K562 (cell line): ENCODE data around the gene LENG9. TPM values are rescaled to one million over a fixed set of nuclear protein-coding genes. Genes with fewer than 3 reads are reported as not detected.

ENCODE experiments used
- ATAC-seq: fragments of 200-7000 bp; cut with Tn5 transposase; 3 replicates; pipeline ENCODE4 v1.9.1; 2020; ENCODE audit warnings: moderate library complexity
- BruUV-seq: library from RNA; stranded (reverse); fragments of 400-500 nt; replicated peaks from 2 replicates; lab custom pipeline; 2021; lab: Mats Ljungman, UMichigan
- CTCF ChIA-PET: fragments of 300-600 bp; formaldehyde crosslinking; extraction: SDS; loops from one replicate; lab custom pipeline; 2021; ENCODE audit warnings: low intra/inter-chr PET ratio; lab: Yijun Ruan, JAX
- POLR2A ChIA-PET: fragments of 300-600, 350-650 bp; sonication (Branson Sonifier 250); formaldehyde crosslinking; extraction: SDS; loops from one replicate; lab custom pipeline; 2021; ENCODE audit warnings: antibody characterized with exemption, inconsistent platforms; lab: Yijun Ruan, JAX
- DNase-seq, 4 experiments: peaks; one replicate each; pipeline versions ENCODE4 v3.0.0 to v3.0.0-alpha.2; 2011 to 2018; ENCODE audit warnings: low spot score in 3 of 4, mixed read lengths in 3 of 4; ENCODE audit errors: extremely low read depth in 1 of 4
- FAIRE-seq: peaks from 2 replicates; lab custom pipeline; 2011; peaks lifted over from hg19 to GRCh38; lab: Jason Lieb, UNC
- H2AFZ ChIP-seq: 2 replicates; pipeline ENCODE4 v1.6.0; 2011; ENCODE audit warnings: low read depth, low read length, control low read depth, inconsistent platforms
- H3K27ac ChIP-seq: fragments of 200-600 bp; 3 replicates; pipeline ENCODE4 v1.8.0; 2011; ENCODE audit warnings: low read depth, mild to moderate bottlenecking, control low read depth, inconsistent platforms, low read length, moderate library complexity, mixed read lengths; ENCODE audit errors: extremely low read depth
- H3K27me3 ChIP-seq, 2 experiments: fragments of 300-600 bp in 1 of 2; 2 replicates in 1 of 2; 3 replicates in 1 of 2; pipeline versions ENCODE4 v1.6.0 to v1.8.0; 2011; ENCODE audit warnings: inconsistent platforms in 2 of 2, low read length in 2 of 2, mild to moderate bottlenecking in 1 of 2, mixed read lengths in 1 of 2, moderate library complexity in 1 of 2; ENCODE audit not compliant: control insufficient read depth in 2 of 2, insufficient read depth in 2 of 2
- H3K36me3 ChIP-seq: fragments of 300-600 bp; 3 replicates; pipeline ENCODE4 v1.8.0; 2011; ENCODE audit warnings: mild to moderate bottlenecking, low read length, inconsistent platforms; ENCODE audit not compliant: control insufficient read depth, insufficient read depth
- H3K4me1 ChIP-seq, 2 experiments: fragments of 200-600 bp in 1 of 2; replicated peaks in 1 of 2; 2 replicates in 1 of 2; 3 replicates in 1 of 2; pipeline versions ENCODE4 v1.5.1 to v1.8.0; 2011; ENCODE audit warnings: inconsistent platforms in 2 of 2, low read length in 2 of 2, mild to moderate bottlenecking in 1 of 2, mixed read lengths in 1 of 2, moderate library complexity in 1 of 2; ENCODE audit not compliant: control insufficient read depth in 2 of 2, insufficient read depth in 2 of 2
- H3K4me2 ChIP-seq: 2 replicates; pipeline ENCODE4 v1.6.1; 2011; ENCODE audit warnings: low read length, control low read depth, inconsistent platforms, mixed read lengths; ENCODE audit not compliant: insufficient read depth
- H3K4me3 ChIP-seq: fragments of 200-600 bp; sonication (generic), shearing (Covaris generic); 2 replicates; pipeline ENCODE4 v1.5.1; 2016; ENCODE audit warnings: control low read depth, inconsistent platforms
- H3K79me2 ChIP-seq: fragments of 200-600 bp; 3 replicates; pipeline ENCODE4 v1.8.0; 2011; ENCODE audit warnings: low read length, inconsistent platforms; ENCODE audit not compliant: control insufficient read depth, insufficient read depth
- H3K9ac ChIP-seq, 2 experiments: 2 replicates each; pipeline versions ENCODE4 v1.6.0 to v1.6.1; 2011; ENCODE audit warnings: low read depth in 2 of 2, low read length in 2 of 2, control low read depth in 1 of 2, inconsistent platforms in 1 of 2, mild to moderate bottlenecking in 1 of 2, mixed read lengths in 1 of 2; ENCODE audit not compliant: insufficient read depth in 1 of 2
- H3K9me1 ChIP-seq: one replicate; pipeline ENCODE4 v1.6.0; 2011; ENCODE audit warnings: inconsistent platforms, mild to moderate bottlenecking, low read length, moderate library complexity; ENCODE audit not compliant: control insufficient read depth, insufficient read depth
- H3K9me3 ChIP-seq: replicated peaks from 2 replicates; pipeline ENCODE4 v1.5.1; 2011; ENCODE audit warnings: low read depth, low read length, inconsistent platforms; ENCODE audit not compliant: control insufficient read depth, insufficient read depth
- H4K20me1 ChIP-seq: replicated peaks from 2 replicates; pipeline ENCODE4 v1.6.1; 2011; ENCODE audit warnings: low read length, inconsistent platforms, mixed read lengths; ENCODE audit not compliant: control insufficient read depth, insufficient read depth
- EGR1 ChIP-seq: fragments of 450-650 bp; conservative IDR thresholded peaks from 2 replicates; pipeline ENCODE4 v1.6.1; 2017; ENCODE audit warnings: mild to moderate bottlenecking
- ESRRA ChIP-seq: fragments of 450-650 bp; IDR thresholded peaks from 2 replicates; pipeline ENCODE4 v1.6.1; 2014; ENCODE audit warnings: low read depth, mild to moderate bottlenecking, moderate library complexity, borderline replicate concordance
- FOXM1 ChIP-seq, 2 experiments: fragments of 450-650 bp in 1 of 2; sonication (generic) in 1 of 2; formaldehyde crosslinking in 1 of 2; IDR thresholded peaks; 2 replicates each; pipeline versions ENCODE4 v1.6.1 to v1.9.0; 2017 to 2022; ENCODE audit warnings: low read depth in 2 of 2, mild to moderate bottlenecking in 2 of 2, missing genetic modification reagents in 1 of 2, moderate library complexity in 1 of 2
- KDM1A ChIP-seq, 2 experiments: fragments of 450-650 bp; IDR thresholded peaks; 2 replicates each; pipeline ENCODE4 v1.6.1; 2016; ENCODE audit warnings: mild to moderate bottlenecking in 2 of 2
- MAZ ChIP-seq, 2 experiments: fragments of 450-650 bp in 1 of 2; sonication (generic) in 1 of 2; formaldehyde crosslinking; IDR thresholded peaks in 1 of 2; conservative IDR thresholded peaks in 1 of 2; 2 replicates each; pipeline versions ENCODE4 v1.4.0 to v1.5.0; 2020; ENCODE audit warnings: mild to moderate bottlenecking in 1 of 2, missing genetic modification reagents in 1 of 2
- MBD2 ChIP-seq: sonication (generic); IDR thresholded peaks from 2 replicates; pipeline ENCODE4 v1.6.1; 2016; ENCODE audit warnings: low read depth, borderline replicate concordance
- PHF8 ChIP-seq: fragments of 200-600 bp; sonication (generic); IDR thresholded peaks from 2 replicates; pipeline ENCODE4 v1.6.1; 2012; ENCODE audit warnings: mixed run types, mild to moderate bottlenecking, inconsistent platforms, low read length, moderate library complexity, borderline replicate concordance
- POLR2G ChIP-seq: fragments of 200-400 bp; formaldehyde crosslinking; IDR thresholded peaks from 2 replicates; pipeline ENCODE4 v1.6.1; 2017; ENCODE audit warnings: low read depth, mild to moderate bottlenecking, antibody characterized with exemption, low read length, moderate library complexity
- TRIM25 ChIP-seq: fragments of 450-650 bp; IDR thresholded peaks from 2 replicates; pipeline ENCODE4 v1.7.0; 2016; ENCODE audit warnings: borderline replicate concordance
- ZNF174 ChIP-seq: fragments of 250-450 bp; sonication (Bioruptor Pico); IDR thresholded peaks from 2 replicates; pipeline ENCODE4 v1.4.0; 2020; ENCODE audit warnings: mild to moderate bottlenecking
- ZNF780A ChIP-seq: fragments of 250-450 bp; sonication (Bioruptor Pico); IDR thresholded peaks from 2 replicates; pipeline ENCODE4 v1.5.0; 2021; ENCODE audit warnings: mild to moderate bottlenecking
- WGBS: fragments of 100-300 bp; shearing (Covaris generic); methylation state at CpG from one replicate; pipeline ENCODE4 v1.1.6; 2016; ENCODE audit warnings: low coverage, mixed read lengths; ENCODE audit not compliant: insufficient coverage; ENCODE audit errors: missing lambda C conversion rate; 5-methylcytosine and 5-hydroxymethylcytosine counted together
- in situ Hi-C: fragments of 300-500 bp; cut with MboI; formaldehyde crosslinking; loops from 4 replicates; pipeline ENCODE4 v1.15.0; 2018; ENCODE audit warnings: inconsistent platforms, mixed read lengths
- intact Hi-C: fragments of 100-400 bp; cut with micrococcal nuclease; formaldehyde crosslinking; loops from 2 replicates; pipeline ENCODE4 v1.14.2; 2022
- polyA plus RNA-seq, 8 experiments: library from polyadenylated mRNA; depleted of rRNA in 4 of 8; stranded (reverse) in 5 of 8; unstranded in 3 of 8; fragments of >200 nt; fragmentation: Nextera tagmentation in 2 of 8; fragmentation: Illumina TruSeq in 1 of 8; extraction: Ambion mirVana in 2 of 8; extraction: Trizol in 1 of 8; gene quantifications; 2 replicates each; pipeline versions ENCODE4 v1.2.1 to v1.2.3, GENCODE V29; 2011 to 2014; ENCODE audit warnings: inconsistent platforms in 1 of 8, missing spikeins in 1 of 8
- total RNA-seq, 7 experiments: library from RNA; depleted of rRNA in 6 of 7; stranded (reverse); fragments of >200 nt in 6 of 7; fragmentation: Illumina TruSeq in 2 of 7; extraction: Trizol in 2 of 7; gene quantifications; 2 replicates each; pipeline versions ENCODE4 v1.2.1 to v1.2.3, GENCODE V29; 2011 to 2021; ENCODE audit warnings: low replicate concordance in 1 of 7
- TF ChIP-seq, protein P1 (sequence below): fragments of 200-800 bp; sonication (Bioruptor generic); IDR thresholded peaks from 2 replicates; pipeline ENCODE4 v1.6.1; 2017; ENCODE audit warnings: missing genetic modification characterization, missing compliant biosample characterization
- TF ChIP-seq, protein P2 (sequence below): fragments of 450-650 bp; IDR thresholded peaks from 2 replicates; pipeline ENCODE4 v1.7.1; 2018; ENCODE audit warnings: mild to moderate bottlenecking, low read depth; ENCODE audit not compliant: partially characterized antibody

LENG9 gene
- total and polyA plus RNA-seq, 9 of the 15 experiments (the other 6 are each of a cell fraction or from before 2014, with no cell fraction given): 0.06 to 0.64 (median 0.33) TPM; not detected in 1

DNA sequence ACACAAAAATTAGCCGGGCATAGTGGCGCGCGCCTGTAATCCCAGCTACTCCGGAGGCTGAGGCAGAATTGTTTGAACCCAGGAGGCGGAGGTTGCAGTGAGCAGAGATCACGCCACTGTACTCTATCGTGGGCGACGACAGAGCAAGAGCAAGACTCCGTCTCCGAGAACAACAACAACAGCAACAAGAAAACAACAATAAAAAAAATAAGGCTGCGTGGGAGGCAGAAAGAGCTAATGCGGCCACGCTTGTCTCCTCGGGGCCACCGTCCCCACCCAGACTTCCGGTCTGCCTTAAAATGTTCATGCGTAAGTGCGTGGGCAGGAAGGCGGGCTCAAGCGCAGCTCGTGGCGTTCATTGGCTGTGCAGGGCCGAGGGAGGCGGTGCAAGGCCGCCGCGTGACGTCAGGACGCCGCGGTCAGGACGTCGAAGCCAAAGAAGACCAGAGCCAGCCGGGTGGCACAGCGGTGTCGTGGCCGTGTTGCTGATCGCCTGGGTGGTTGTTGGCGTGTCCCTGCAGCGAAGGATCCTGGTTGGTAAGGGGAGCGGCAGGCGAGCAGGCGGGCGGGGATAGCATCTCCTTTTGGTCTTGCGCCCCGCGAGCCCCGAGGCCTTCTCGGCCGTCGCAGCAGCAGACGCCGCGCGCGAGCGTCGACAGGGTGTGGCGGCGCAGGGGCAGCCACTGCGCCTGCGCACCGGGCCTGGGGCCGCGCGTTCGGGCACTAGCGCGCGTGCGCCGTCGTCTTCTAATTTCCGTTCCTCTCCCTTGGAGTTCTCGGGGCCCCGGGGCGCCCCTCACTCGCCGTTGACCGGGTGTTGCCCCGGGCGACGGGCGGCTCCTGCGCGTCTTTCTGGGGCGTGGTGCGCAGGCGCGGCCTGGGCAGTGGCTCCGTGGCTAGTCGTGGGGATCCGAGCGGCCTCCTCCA is 14.5 kb downstream of the LENG9 start, which contains the start of gene LENG8:
Gene LENG8, plus strand, starts transcription at position 426 of the 927 bp plus-strand sequence. CDS start 2,146 bp downstream, outside the sequence.
- Histone ChIP-seq H3K9me1 (peaks cover 10% of the 10 kb centered on the region), H3K27ac (peak within 1 kb of the TSS; percentile 97), H4K20me1 (peaks cover 23% of the 10 kb centered on the region), H3K27me3 (no peaks in the 10 kb centered on the region), H2AFZ (peak within 1 kb of the TSS; percentile 98), H3K4me1 (peaks cover 19 to 34% of the 10 kb centered on the region in 2 experiments; a peak in 4 of 5 replicates), H3K9ac (peak within 1 kb of the TSS; percentile 93 to 100), H3K4me3 (peak within 1 kb of the TSS; percentile 72), H3K79me2 (peaks cover 78% of the 10 kb centered on the region), H3K4me2 (peak within 1 kb of the TSS; percentile 88), H3K36me3 (peaks cover 61% of the 10 kb centered on the region), H3K9me3 (no peaks in the 10 kb centered on the region)
- DNase-seq: peak; percentile 94 to 98 (median 96)
- WGBS: 0% methylated on average over 91 of the region's 96 CpGs
- peak; percentile 92 for ATAC-seq
- intact Hi-C loops: loop anchor here (1.0 kb wide), 1 partner anchor 14 kb away; the partner anchor contains the start of gene LENG9
- peak; percentile 97 for FAIRE-seq
- POLR2A ChIA-PET: interaction anchor here (0.6 to 3.3 kb wide), 13 partner anchors 8 to 297 kb away, joined by 3 to 16 read pairs (median 6); partner anchors contain the start of gene LENG9
- in situ Hi-C loops: no loop called here
- CTCF ChIA-PET: no interaction called here
- BruUV-seq: no TSS peak
- TF ChIP-seq ZNF174 (CRISPR knock-in tag): no peak
- peak; percentile 35 to 65; a peak in 3 of 4 replicates for TF ChIP-seq MAZ (CRISPR knock-in tag; conservative IDR thresholded peaks at IDR 0.05 in 1 of 2, IDR thresholded peaks at IDR 0.05 in 1 of 2)
- peak; percentile 76; the same call in 1 of the 2 replicates for TF ChIP-seq TRIM25
- no peak for TF ChIP-seq ZNF780A
- no peak for TF ChIP-seq FOXM1 (IDR thresholded peaks at IDR 0.05; ENCODE audit: low read depth)
- peak; percentile 96 for TF ChIP-seq FOXM1 (CRISPR knock-in tag; IDR thresholded peaks at IDR 0.05; ENCODE audit: low read depth)
- TF ChIP-seq POLR2G: peak; percentile 96
- TF ChIP-seq ESRRA: peak; percentile 80
- peak; percentile 100 for TF ChIP-seq EGR1
- TF ChIP-seq KDM1A (IDR thresholded peaks at IDR 0.05): no peak
- TF ChIP-seq, protein P1, sequence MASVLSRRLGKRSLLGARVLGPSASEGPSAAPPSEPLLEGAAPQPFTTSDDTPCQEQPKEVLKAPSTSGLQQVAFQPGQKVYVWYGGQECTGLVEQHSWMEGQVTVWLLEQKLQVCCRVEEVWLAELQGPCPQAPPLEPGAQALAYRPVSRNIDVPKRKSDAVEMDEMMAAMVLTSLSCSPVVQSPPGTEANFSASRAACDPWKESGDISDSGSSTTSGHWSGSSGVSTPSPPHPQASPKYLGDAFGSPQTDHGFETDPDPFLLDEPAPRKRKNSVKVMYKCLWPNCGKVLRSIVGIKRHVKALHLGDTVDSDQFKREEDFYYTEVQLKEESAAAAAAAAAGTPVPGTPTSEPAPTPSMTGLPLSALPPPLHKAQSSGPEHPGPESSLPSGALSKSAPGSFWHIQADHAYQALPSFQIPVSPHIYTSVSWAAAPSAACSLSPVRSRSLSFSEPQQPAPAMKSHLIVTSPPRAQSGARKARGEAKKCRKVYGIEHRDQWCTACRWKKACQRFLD (CRISPR knock-in tag): peak; percentile 65; the same call in 1 of the 2 replicates
- TF ChIP-seq, protein P2, sequence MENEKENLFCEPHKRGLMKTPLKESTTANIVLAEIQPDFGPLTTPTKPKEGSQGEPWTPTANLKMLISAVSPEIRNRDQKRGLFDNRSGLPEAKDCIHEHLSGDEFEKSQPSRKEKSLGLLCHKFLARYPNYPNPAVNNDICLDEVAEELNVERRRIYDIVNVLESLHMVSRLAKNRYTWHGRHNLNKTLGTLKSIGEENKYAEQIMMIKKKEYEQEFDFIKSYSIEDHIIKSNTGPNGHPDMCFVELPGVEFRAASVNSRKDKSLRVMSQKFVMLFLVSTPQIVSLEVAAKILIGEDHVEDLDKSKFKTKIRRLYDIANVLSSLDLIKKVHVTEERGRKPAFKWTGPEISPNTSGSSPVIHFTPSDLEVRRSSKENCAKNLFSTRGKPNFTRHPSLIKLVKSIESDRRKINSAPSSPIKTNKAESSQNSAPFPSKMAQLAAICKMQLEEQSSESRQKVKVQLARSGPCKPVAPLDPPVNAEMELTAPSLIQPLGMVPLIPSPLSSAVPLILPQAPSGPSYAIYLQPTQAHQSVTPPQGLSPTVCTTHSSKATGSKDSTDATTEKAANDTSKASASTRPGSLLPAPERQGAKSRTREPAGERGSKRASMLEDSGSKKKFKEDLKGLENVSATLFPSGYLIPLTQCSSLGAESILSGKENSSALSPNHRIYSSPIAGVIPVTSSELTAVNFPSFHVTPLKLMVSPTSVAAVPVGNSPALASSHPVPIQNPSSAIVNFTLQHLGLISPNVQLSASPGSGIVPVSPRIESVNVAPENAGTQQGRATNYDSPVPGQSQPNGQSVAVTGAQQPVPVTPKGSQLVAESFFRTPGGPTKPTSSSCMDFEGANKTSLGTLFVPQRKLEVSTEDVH: peak; percentile 22
- peak; percentile 71; the same call in 1 of the 2 replicates for TF ChIP-seq MBD2
- TF ChIP-seq PHF8: peak; percentile 96
